ENCODE measurements around the gene SPSB2. TPM values are rescaled to one million over a fixed set of nuclear protein-coding genes. Genes with fewer than 3 reads are reported as not detected.

SPSB2 gene
- total and polyA plus RNA-seq, 9 of the 15 experiments (the other 6 are each of a cell fraction or from before 2014, with no cell fraction given), result 0.10 to 10.6 (median 1.9) TPM

- TF ChIP-seq, protein P1, sequence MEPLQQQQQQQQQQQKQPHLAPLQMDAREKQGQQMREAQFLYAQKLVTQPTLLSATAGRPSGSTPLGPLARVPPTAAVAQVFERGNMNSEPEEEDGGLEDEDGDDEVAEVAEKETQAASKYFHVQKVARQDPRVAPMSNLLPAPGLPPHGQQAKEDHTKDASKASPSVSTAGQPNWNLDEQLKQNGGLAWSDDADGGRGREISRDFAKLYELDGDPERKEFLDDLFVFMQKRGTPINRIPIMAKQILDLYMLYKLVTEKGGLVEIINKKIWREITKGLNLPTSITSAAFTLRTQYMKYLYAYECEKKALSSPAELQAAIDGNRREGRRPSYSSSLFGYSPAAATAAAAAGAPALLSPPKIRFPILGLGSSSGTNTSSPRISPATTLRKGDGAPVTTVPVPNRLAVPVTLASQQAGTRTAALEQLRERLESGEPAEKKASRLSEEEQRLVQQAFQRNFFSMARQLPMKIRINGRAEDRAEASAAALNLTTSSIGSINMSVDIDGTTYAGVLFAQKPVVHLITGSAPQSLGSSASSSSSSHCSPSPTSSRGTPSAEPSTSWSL (CRISPR knock-in tag; IDR thresholded peaks at IDR 0.05; ENCODE audit: borderline replicate concordance), result no peak
- no peak for TF ChIP-seq TRIM28 (IDR thresholded peaks at IDR 0.05)
- no peak for TF ChIP-seq RFX7 (CRISPR knock-in tag; IDR thresholded peaks at IDR 0.05)
- TF ChIP-seq MXI1 (IDR thresholded peaks at IDR 0.05; ENCODE audit: low read depth, low read length), result no peak
- TF ChIP-seq FOS (IDR thresholded peaks at IDR 0.05; ENCODE audit: extremely low read depth, insufficient read length), result no peak
- TF ChIP-seq MTA3 (IDR thresholded peaks at IDR 0.05; ENCODE audit: borderline replicate concordance), result no peak
- no peak for TF ChIP-seq CCAR2 (IDR thresholded peaks at IDR 0.05; ENCODE audit: low read depth, low read length)
- no peak for TF ChIP-seq ATF7 (IDR thresholded peaks at IDR 0.05)
- no peak for TF ChIP-seq LARP7 (IDR thresholded peaks at IDR 0.05)
- no peak for TF ChIP-seq LEF1 (IDR thresholded peaks at IDR 0.05)
- TF ChIP-seq ZNF696 (CRISPR knock-in tag; conservative IDR thresholded peaks at IDR 0.05), result no peak
Observed at GRCh38 chr12:6831450-6831995, 41.6 kb downstream of the SPSB2 start (continued).

DNA sequence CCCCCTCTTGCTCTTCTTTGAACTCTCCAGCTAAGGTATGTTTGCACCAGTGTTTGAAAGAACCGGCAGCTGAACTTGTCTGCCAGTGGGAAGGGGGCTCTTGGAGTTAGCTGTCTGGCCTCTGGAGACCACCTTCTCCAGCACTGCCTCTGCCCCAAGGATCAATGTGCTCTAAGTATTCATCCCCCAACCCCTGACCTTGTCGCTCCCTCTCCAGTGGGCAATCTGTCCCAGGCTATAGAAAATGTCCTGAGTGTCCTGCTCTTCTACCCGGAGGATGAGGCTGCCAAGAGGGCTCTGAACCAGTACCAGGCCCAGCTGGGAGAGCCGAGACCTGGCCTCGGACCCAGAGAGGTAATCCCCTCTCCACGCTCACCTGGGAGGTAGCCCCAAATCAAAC is 42.1 kb downstream of the SPSB2 start:
- in situ Hi-C loops (cut with MboI) (no loop called here), intact Hi-C loops (cut with micrococcal nuclease) (no loop called here)
- H3K9me3 ChIP-seq (replicated peaks; ENCODE audit: control insufficient read depth, insufficient read depth, low read depth, low read length), result no peaks in the 10 kb centered on the region
- H3K27me3 ChIP-seq (ENCODE audit: control insufficient read depth in 2 of 2, insufficient read depth in 2 of 2, low read length in 2 of 2), result no peaks in the 10 kb centered on the region
- peaks cover 24% of the 10 kb centered on the region for H3K79me2 ChIP-seq (ENCODE audit: control insufficient read depth, insufficient read depth, low read length)
- 96% methylated on average over 6 of the region's 6 CpGs for WGBS (ENCODE audit: insufficient coverage, low coverage, missing lambda C conversion rate)
- no peaks in the 10 kb centered on the region for H4K20me1 ChIP-seq (replicated peaks; ENCODE audit: control insufficient read depth, insufficient read depth, low read length)
- H3K9me1 ChIP-seq (ENCODE audit: control insufficient read depth, insufficient read depth, low read length), result no peaks in the 10 kb centered on the region
- peaks cover 11 to 43% of the 10 kb centered on the region in 2 experiments; a peak in 4 of 5 replicates for H3K4me1 ChIP-seq (replicated peaks in 1 of 2; ENCODE audit: control insufficient read depth in 2 of 2, insufficient read depth in 2 of 2, low read length in 2 of 2)
- H3K4me2 ChIP-seq (ENCODE audit: insufficient read depth, low read length), result no peak overlapping the region
- no peak overlapping the region for H3K9ac ChIP-seq (ENCODE audit: insufficient read depth in 1 of 2, low read depth in 2 of 2, low read length in 2 of 2)
- H3K4me3 ChIP-seq, result no peak overlapping the region
- no peak for DNase-seq (ENCODE audit: extremely low read depth in 1 of 4, low spot score in 3 of 4)
- ChIA-PET CTCF (ENCODE audit: low intra/inter-chr PET ratio) (no interaction called here), POLR2A (interaction anchor here (0.6 to 3.2 kb wide), 4 partner anchors 9 to 38 kb away, joined by 3 to 13 read pairs (median 4); no protein-coding TSS in a partner anchor)
- peaks cover 40% of the 10 kb centered on the region; the same call in 1 of the 3 replicates for H3K36me3 ChIP-seq (ENCODE audit: control insufficient read depth, insufficient read depth, low read length)
- no TSS peak for BruUV-seq (replicated peaks)
- H2AFZ ChIP-seq (ENCODE audit: low read depth, low read length), result no peak overlapping the region
- no peak for FAIRE-seq
- H3K27ac ChIP-seq (ENCODE audit: extremely low read depth, low read depth, low read length), result no peak overlapping the region
- no peak for ATAC-seq
- TF ChIP-seq ZFX (CRISPR knock-in tag; IDR thresholded peaks at IDR 0.05), result no peak
- TF ChIP-seq POLR2G (IDR thresholded peaks at IDR 0.05; ENCODE audit: low read depth, low read length), result no peak
- TF ChIP-seq DDX20 (tag; IDR thresholded peaks at IDR 0.05; ENCODE audit: low read depth), result no peak
- no peak for TF ChIP-seq TEAD2 (tag; IDR thresholded peaks at IDR 0.05)
- no peak for TF ChIP-seq ZZZ3 (IDR thresholded peaks at IDR 0.05)
- TF ChIP-seq ZNF175 (CRISPR knock-in tag; IDR thresholded peaks at IDR 0.05; ENCODE audit: low read depth), result no peak
- TF ChIP-seq ZNF592 (IDR thresholded peaks at IDR 0.05), result no peak
- TF ChIP-seq SMARCB1 (IDR thresholded peaks at IDR 0.05; ENCODE audit: insufficient read length, low read depth), result no peak

Measured in K562 (cell line).